GM18858 (cell line): ENCODE data around the gene CCNDBP1.
"Not testable (repeated sequence)": the region's sequence is repeated elsewhere in the genome, so short reads cannot be mapped to it uniquely, and the experiment has no call there.

Source experiments
- ATAC-seq: cut with Tn5 transposase; IDR thresholded peaks from one replicate; pipeline ENCODE4 v1.9.1; 2021; ENCODE audit not compliant: unreplicated experiment

The CCNDBP1 gene

GRCh38 chr15:43214169-43214568 is 29.0 kb downstream of the CCNDBP1 start:
- no peak for ATAC-seq

DNA sequence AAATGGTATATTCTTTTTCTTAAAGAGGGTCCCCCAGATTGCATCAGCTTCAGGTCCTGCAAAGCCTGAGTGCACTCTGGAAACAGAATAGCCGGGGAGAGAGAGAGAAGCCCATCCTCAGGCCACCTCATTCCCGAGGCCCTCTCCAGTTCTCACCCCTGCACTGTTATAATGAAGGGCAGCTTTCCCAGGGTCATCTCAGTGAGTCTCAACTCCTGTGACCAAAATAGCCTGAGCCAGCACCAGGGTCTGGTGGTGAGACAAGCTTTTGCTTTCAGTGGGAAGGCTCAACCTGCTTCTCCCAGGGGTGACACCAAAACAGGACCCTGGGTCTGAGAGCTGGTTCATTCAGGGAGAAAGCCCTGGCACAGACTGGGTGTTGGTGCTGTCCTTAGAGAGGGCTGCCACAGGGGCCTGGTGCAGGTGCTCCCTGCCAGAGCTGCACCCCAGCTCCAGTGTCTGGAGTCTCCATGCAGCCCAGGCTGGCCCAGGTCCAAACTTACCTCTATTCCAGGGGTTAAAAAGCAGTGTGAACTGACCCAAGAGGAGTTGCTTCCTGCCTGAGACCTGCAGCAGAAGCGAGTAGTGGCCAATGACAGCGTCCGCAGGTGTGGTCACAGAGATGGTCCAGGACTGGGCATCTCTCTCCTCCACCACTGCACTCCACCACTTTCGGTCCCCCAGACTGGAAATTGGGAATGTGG is 29.5 kb downstream of the CCNDBP1 start:
- ATAC-seq: no peak

GRCh38 chr15:43215961-43216360 is 30.8 kb downstream of the CCNDBP1 start:
- ATAC-seq: no peak

- ATAC-seq: no peak
These were observed 33.9 kb downstream of the CCNDBP1 start for GRCh38 chr15:43218908-43219706.

DNA sequence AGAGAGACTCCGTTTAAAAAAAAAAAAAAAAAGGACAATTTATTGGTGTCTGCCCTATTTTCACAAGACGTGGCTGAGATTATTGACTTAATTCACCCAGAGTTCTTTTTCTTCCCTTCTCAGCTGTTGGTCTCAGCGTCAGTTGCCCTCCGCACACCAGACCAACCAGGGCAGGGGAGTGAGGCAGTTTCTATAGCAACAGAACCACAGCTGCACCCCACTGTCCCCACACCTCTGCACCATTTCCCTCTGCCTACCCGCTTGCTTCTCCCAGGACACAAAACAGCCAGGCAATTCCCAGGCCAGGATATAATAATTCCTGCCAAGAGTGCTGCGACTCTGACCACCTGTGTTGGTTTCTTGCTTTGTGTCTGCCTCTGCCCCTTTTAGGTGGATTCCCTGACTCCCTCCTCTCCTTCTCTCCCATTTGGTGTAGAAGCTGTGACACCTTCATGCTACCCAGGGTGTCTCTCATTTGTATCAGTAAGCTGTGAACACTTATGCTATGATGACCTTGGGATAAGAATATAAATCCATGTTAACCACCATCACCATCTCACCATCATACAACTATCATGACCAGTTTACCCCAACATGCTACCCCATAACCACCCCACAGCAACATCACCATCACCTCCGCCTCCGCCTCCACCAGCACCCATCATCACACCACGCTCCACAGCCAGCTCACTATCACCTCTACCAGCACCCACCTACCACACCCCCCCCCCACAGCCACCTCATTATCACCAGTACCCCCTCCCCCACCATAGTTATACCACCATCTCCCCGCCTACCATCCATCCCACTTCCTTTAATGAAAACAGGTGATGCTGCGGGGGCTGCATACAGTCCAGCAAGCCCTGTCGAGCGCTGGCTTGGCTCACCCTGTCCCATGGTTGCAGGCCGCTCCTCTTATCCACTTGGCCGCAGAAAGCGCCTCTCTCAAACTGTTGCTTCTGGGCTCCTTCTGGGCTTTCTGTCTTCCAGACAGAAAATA is 35.0 kb downstream of the CCNDBP1 start:
- ATAC-seq: no peak

GRCh38 chr15:43220991-43221403 is 35.8 kb downstream of the CCNDBP1 start, which contains the start of gene EPB42:
EPB42 (minus strand) TSS chr15:43221018; CDS start chr15:43220825, 193 bp downstream.
- ATAC-seq: no peak

- ATAC-seq: no peak
These were observed 36.2 kb downstream of the CCNDBP1 start for GRCh38 chr15:43221422-43221821.

DNA sequence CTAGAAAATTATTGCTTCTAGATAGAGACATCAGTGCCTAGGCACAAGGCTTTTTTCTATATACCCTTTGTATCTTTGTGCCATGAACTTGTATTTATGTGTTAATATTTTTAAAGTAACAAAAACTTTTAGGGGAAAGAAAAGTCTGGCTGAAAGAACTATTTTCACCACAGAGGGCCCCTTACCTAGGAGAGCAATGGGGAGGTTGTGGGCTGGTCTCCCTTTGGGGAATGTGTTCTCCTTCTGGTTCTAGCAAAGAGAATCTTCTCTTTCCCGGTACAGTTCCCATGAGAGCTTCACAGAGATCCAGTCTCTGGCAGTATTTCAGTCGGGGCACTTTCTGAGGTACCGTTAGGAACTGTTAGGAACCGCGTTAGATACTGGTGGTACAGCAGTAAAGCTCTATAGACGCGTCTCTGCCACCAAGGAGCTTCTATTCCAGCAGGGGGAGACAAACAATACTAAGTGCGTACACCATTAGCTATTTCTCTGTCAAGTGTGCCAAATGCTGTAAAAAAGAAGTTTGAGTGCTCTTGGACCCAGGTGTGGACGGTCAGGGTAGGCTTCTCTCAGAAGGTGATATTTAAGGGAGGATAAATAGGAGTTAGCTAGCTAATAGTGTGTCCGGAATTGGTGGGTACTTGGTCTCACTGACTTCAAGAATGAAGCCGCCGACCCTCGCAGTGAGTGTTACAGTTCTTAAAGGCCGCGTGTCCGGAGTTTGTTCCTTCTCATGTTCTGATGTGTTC is 40.2 kb downstream of the CCNDBP1 start:
- ATAC-seq: no peak

DNA sequence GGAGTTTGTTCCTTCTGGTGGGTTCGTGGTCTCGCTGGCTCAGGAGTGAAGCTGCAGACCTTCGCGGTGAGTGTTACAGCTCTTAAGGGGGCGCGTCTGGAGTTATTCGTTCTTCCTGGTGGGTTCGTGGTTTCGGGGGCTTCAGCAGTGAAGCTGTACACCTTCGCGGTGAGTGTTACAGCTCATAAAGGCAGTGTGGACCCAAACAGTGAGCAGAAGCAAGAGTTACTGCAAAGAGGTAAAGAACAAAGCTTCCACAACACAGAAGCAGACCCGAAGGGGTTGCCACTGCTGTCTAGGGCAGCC is 40.7 kb downstream of the CCNDBP1 start:
- not testable (repeated sequence) for ATAC-seq

GRCh38 chr15:43226436-43227305 is 41.5 kb downstream of the CCNDBP1 start:
- no peak for ATAC-seq

- ATAC-seq: no peak
These were observed 44.8 kb downstream of the CCNDBP1 start for GRCh38 chr15:43229977-43230376.

DNA sequence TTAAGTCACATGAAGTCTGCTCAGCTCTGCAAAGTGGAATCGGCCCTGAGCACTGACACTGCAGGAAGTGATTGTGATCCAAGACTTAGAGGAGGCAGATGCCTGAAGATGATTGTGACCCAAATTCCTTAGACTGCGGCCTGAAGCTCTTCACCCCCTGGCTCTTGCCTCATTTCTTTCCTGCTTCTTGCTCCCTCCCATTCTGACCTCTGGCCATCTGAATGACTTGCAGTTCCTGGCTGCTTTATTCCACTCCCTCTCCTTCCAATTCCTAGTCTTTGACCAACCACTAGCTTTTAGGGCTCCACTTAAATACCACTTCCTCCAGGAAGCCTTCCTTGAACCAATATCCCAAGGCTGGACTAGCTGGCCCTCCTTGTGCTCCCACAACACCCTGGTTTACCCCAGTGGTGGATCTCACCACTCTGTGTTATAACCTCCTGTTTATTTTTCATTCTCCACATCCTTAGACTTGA is 45.5 kb downstream of the CCNDBP1 start:
- no peak for ATAC-seq

DNA sequence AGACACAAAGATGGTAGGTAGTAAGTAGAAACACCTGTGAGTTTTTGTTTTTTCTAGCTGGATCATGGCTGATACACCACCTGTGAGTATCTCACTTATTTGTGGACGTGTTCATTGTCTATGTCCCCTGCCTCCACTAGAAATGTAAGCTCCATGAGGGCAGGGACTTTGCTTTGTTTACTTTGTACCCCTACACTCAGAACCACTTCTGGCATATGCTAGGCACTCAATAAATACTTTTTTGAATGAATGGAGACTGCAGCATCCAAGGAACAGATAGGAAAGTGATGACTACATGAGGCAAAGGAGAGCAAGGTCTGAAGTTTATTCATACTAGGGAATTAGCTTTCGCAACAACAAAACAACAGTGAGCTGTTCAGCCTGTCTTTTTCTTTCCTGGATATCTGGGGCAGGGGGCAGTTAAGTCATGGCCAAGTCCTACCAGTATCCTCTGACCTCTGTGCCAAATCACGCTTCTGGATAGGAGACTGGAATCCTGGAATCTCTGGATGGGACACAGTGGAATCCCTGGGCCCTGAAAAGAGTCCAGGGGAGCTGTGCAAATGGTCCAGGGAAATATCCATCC is 47.2 kb downstream of the CCNDBP1 start:
- no peak for ATAC-seq

- ATAC-seq: no peak
These were observed 50.3 kb downstream of the CCNDBP1 start for GRCh38 chr15:43235536-43235935.

DNA sequence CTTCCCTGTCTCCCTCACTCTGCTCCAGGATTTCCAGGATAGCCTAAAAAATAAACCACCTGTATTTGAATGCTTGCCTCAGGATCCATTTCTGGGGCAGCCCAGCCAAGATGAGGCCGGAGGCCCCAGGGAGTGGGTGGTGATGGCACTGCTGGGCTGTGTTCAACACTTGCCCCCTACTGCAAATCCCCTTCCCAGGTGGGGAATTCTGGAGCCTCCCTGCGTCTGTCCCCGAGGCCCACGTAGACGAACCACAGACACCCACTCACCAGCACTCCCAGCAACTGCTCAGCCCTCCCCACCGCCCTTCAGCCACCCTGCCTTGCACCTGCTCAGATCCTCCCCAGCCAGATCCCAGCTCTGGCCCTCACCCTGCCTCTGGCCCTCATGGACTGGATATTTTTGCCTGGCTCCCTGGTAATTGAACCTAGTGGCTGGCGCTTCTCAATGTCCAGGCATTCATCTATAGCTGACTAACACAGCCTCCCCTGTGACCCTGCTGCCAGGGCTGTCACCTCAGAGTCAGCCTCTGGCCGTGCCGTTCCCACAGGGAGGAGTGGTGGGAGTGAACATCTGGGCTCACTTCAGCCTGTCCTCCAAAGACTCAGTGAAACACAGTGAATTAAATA is 52.8 kb downstream of the CCNDBP1 start:
- no peak for ATAC-seq

GRCh38 chr15:43238671-43239131 is 53.5 kb downstream of the CCNDBP1 start:
- ATAC-seq: no peak

DNA sequence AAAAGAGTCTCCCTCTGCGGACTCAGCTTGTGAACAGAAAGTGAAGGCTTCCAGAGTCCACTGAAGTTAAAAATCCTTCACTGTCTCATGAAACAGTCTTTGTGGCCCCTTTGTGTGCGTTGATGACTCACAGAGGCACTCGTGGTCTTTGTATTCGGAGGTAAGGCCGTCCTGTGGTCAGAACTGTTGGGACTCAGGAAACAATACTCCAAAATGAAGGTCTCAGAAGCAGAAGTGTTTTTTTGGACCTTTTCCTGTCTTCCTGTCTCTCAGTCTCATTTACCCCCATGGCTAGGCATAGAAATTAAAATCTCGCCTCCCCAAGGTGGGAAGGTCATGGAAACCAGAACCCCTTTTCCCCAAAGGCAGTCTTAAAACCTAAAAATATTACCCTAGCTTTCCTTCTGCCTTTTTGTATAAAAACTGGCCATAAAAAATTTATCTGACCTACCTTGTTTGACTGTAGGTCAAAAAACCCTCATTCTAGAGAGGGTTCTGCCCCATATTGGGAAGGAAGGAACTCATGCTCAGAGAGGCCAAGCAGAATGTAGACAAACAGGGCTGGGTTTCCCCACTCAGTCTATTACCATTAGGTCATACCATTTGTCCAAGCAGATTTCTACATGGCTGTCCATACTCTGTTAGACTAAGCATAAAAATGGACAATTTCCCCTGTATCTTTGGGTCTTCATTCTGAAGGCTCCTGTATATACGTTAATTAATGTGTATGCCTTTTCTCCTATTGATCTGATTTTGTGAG is 54.7 kb downstream of the CCNDBP1 start:
- no peak for ATAC-seq

- no peak for ATAC-seq
These were observed 55.9 kb downstream of the CCNDBP1 start for GRCh38 chr15:43241100-43241499.
